GM12892 (cell line): ENCODE data around the gene ATXN10.

ENCODE experiments used
- POLR2A ChIP-seq: IDR thresholded peaks from 2 replicates; pipeline ENCODE4 v1.6.1; 2011; ENCODE audit warnings: low read depth, low read length, control low read depth
- POLR2AphosphoS5 ChIP-seq: IDR thresholded peaks from 2 replicates; pipeline ENCODE4 v1.6.1; 2011; ENCODE audit warnings: low read depth, low read length, control low read depth
- TAF1 ChIP-seq: IDR thresholded peaks from 2 replicates; pipeline ENCODE4 v1.6.1; 2011; ENCODE audit warnings: low read depth, mild to moderate bottlenecking, control low read depth, low read length, borderline replicate concordance

GRCh38 chr22:45647532-45648225 lies 24.0 kb upstream of the ATXN10 start:
- no peak for TF ChIP-seq POLR2A
- TF ChIP-seq POLR2AphosphoS5, result no peak
- no peak for TF ChIP-seq TAF1
